SU-DHL-6 (cell line): ENCODE measurements around the gene CLSTN3.

Experiments used
- H2AFZ ChIP-seq: fragments of 200-600 bp; sonication (generic); 2 replicates; pipeline ENCODE4 v1.6.1; 2014; ENCODE audit warnings: low read depth, mild to moderate bottlenecking, moderate library complexity, mixed read lengths, antibody characterized with exemption, low read length; ENCODE audit not compliant: severe bottlenecking
- H3F3A ChIP-seq: fragments of 200-600 bp; shearing (Covaris generic); 2 replicates; pipeline ENCODE4 v1.6.0; 2016; ENCODE audit warnings: antibody characterized with exemption, mild to moderate bottlenecking; ENCODE audit not compliant: insufficient read depth
- H3K27ac ChIP-seq: fragments of 200-600 bp; sonication (generic); 2 replicates; pipeline ENCODE4 v1.5.1; 2016; ENCODE audit warnings: low read depth, mild to moderate bottlenecking, low read length, moderate library complexity, mixed read lengths
- H3K27me3 ChIP-seq: fragments of 200-600 bp; sonication (generic), shearing (Covaris generic); 2 replicates; pipeline ENCODE4 v1.6.0; 2014; ENCODE audit warnings: mild to moderate bottlenecking, low read length
- H3K36me3 ChIP-seq: fragments of 200-600 bp; sonication (generic); 2 replicates; pipeline ENCODE4 v1.6.1; 2014; ENCODE audit warnings: mild to moderate bottlenecking, low read length, mixed read lengths
- H3K4me2 ChIP-seq: fragments of 300-600, 200-600 bp; shearing (Covaris generic), sonication (generic); 2 replicates; pipeline ENCODE4 v1.6.0; 2014; ENCODE audit warnings: low read length, low read depth, mild to moderate bottlenecking; ENCODE audit not compliant: poor library complexity, severe bottlenecking
- H3K4me3 ChIP-seq: fragments of 200-600 bp; sonication (generic); 2 replicates; pipeline ENCODE4 v1.5.1; 2014; ENCODE audit warnings: antibody characterized with exemption, low read length, mild to moderate bottlenecking, mixed read lengths; ENCODE audit not compliant: insufficient read depth, poor library complexity, severe bottlenecking
- H3K79me2 ChIP-seq: fragments of 200-600 bp; sonication (generic); 2 replicates; pipeline ENCODE4 v1.6.1; 2014; ENCODE audit warnings: mild to moderate bottlenecking, low read length, moderate library complexity; ENCODE audit not compliant: insufficient read depth
- H3K9ac ChIP-seq: fragments of 200-600 bp; sonication (generic); 2 replicates; pipeline ENCODE4 v1.7.0; 2014; ENCODE audit warnings: mild to moderate bottlenecking, low read length
- H3K9me2 ChIP-seq: fragments of 200-600 bp; sonication (generic); replicated peaks from 2 replicates; pipeline ENCODE4 v1.6.1; 2014; ENCODE audit warnings: low read length; ENCODE audit not compliant: insufficient read depth
- H3K9me3 ChIP-seq: fragments of 200-600 bp; sonication (generic); 2 replicates; pipeline ENCODE4 v1.6.1; 2014; ENCODE audit warnings: low read length, mixed read lengths; ENCODE audit not compliant: insufficient read depth
- H4K20me1 ChIP-seq: fragments of 200-600 bp; sonication (generic); 2 replicates; pipeline ENCODE4 v1.6.1; 2014; ENCODE audit warnings: low read depth, mild to moderate bottlenecking, antibody characterized with exemption, low read length, moderate library complexity, mixed read lengths
- CTCF ChIP-seq: fragments of 200-600 bp; sonication (generic); IDR thresholded peaks from one replicate; pipeline ENCODE4 v1.5.1; 2017; ENCODE audit warnings: antibody characterized with exemption, mild to moderate bottlenecking, low read length, moderate library complexity; ENCODE audit not compliant: insufficient read depth, poor library complexity, severe bottlenecking
- EZH2phosphoT487 ChIP-seq: fragments of 200-600 bp; sonication (generic), shearing (Covaris generic); conservative IDR thresholded peaks from 2 replicates; pipeline ENCODE4 v1.6.1; 2018; ENCODE audit warnings: mild to moderate bottlenecking, antibody characterized with exemption, low read length, moderate library complexity, mixed read lengths

Gene CLSTN3

GRCh38 chr12:7129872-7130691, at the start of gene CLSTN3:
Gene CLSTN3 (plus strand): TSS chr12:7130371. CDS start chr12:7130649, 278 bp downstream.
- peak within 1 kb of the TSS; percentile 79 for H3K4me2 ChIP-seq
- TF ChIP-seq CTCF (no peak), EZH2phosphoT487 (no peak)
- H3K36me3 ChIP-seq: no peaks in the 10 kb centered on the region
- H3K9me3 ChIP-seq: no peaks in the 10 kb centered on the region
- no peaks in the 10 kb centered on the region for H3F3A ChIP-seq
- H3K27me3 ChIP-seq: no peaks in the 10 kb centered on the region
- no peaks in the 10 kb centered on the region for H4K20me1 ChIP-seq
- H3K9ac ChIP-seq: peak within 1 kb of the TSS; percentile 61
- H3K9me2 ChIP-seq: no peaks in the 10 kb centered on the region
- H2AFZ ChIP-seq: peak within 1 kb of the TSS; percentile 92
- H3K79me2 ChIP-seq: no peaks in the 10 kb centered on the region
- H3K4me3 ChIP-seq: peak within 1 kb of the TSS; percentile 61
- H3K27ac ChIP-seq: no peak within 1 kb of the TSS

DNA sequence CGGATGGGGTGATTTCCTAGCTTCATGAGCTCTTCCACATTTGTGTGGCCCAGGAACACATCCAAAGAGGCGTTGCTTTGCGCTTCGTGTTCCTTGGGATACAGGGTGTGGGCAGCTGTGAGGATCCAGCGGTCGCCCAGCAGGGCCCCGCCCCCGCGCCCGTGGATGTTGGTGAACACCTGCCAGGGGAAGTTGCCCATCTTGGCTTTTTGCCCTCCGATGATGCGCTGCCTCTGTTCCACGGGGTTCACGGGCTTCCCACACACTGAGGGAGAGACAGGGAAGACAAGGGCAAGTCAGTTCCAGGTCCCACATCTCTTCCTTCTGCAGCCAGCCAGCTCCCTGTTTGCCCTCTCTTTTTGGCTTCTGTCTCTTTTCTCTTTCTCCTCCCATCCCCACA, 49.1 kb upstream of the CLSTN3 start:
- Histone ChIP-seq H2AFZ (no peak overlapping the region), H3F3A (no peaks in the 10 kb centered on the region), H3K9me3 (peaks cover 8% of the 10 kb centered on the region; the same call in 1 of the 2 replicates)

GRCh38 chr12:7083125-7083524, 47.0 kb upstream of the CLSTN3 start:
- H4K20me1 ChIP-seq: no peaks in the 10 kb centered on the region
- H3K9me3 ChIP-seq: peaks cover 8% of the 10 kb centered on the region; the same call in 1 of the 2 replicates
- TF ChIP-seq CTCF (no peak), EZH2phosphoT487 (no peak)
- H3K9me2 ChIP-seq: no peaks in the 10 kb centered on the region
- no peaks in the 10 kb centered on the region for H3F3A ChIP-seq
- H3K9ac ChIP-seq: no peak overlapping the region
- H3K4me3 ChIP-seq: no peak overlapping the region
- H3K36me3 ChIP-seq: no peaks in the 10 kb centered on the region
- no peaks in the 10 kb centered on the region for H3K27me3 ChIP-seq
- no peaks in the 10 kb centered on the region for H3K79me2 ChIP-seq
- no peak overlapping the region for H2AFZ ChIP-seq
- no peak overlapping the region for H3K4me2 ChIP-seq
- H3K27ac ChIP-seq: no peak overlapping the region

More for the DNA sequence above, 49.1 kb upstream of the CLSTN3 start:
- no peak overlapping the region for H3K4me3 ChIP-seq
- H3K27ac ChIP-seq: no peak overlapping the region
- no peaks in the 10 kb centered on the region for H3K9me2 ChIP-seq
- H3K4me2 ChIP-seq: no peak overlapping the region
- H4K20me1 ChIP-seq: no peaks in the 10 kb centered on the region
- no peak overlapping the region for H3K9ac ChIP-seq
- TF ChIP-seq EZH2phosphoT487: no peak
- TF ChIP-seq CTCF: no peak
- H3K27me3 ChIP-seq: no peaks in the 10 kb centered on the region
- no peaks in the 10 kb centered on the region for H3K79me2 ChIP-seq
- no peaks in the 10 kb centered on the region for H3K36me3 ChIP-seq
